Measurements from ENCODE around the gene FRMD4A. TPM values are rescaled to one million over a fixed set of nuclear protein-coding genes. Genes with fewer than 3 reads are reported as not detected.
A peak's percentile ranks its signal among the peaks of the same experiment; 100 is the strongest.

FRMD4A gene
- total RNA-seq, 1 donor from 2014 or later, result 9.6 TPM

- ATAC-seq, result no peak
Measured at GRCh38 chr10:14186245-14186644, 144.5 kb downstream of the FRMD4A start.

DNA sequence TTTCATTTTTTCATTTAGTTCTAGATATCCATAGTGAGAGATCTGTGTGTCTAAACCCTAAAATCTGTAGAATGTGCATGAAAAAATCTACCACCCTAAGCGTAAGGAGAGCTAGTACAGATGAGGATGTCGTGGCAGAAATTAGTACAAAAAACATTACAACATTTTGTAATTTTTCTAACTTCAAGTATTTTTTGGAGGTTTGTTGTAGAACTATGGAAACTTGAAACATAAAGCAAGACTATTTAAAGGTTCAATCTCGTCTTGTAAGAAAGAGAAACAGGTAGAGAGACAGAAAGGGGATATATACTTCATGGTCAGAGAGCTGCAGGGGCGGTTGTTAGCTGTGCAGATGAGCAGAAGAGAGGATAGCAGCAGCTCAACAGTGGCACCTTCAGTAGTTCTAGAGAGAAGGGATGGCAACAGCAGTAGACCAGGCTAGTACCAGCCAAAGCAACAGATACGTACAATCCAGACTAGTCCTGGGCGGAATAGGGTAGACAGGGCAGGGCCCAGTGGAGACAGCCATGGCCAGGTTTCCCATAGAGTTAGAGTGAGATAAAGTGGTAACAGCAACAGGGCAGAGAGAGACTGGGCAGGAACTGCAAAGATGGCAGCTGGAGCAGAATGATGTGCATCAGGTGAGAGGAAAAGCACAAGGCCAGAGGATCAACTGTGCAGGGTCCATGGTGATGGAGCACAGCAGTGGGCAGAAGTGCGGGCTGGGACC, 145.2 kb downstream of the FRMD4A start:
- ATAC-seq, result peak; percentile 90

DNA sequence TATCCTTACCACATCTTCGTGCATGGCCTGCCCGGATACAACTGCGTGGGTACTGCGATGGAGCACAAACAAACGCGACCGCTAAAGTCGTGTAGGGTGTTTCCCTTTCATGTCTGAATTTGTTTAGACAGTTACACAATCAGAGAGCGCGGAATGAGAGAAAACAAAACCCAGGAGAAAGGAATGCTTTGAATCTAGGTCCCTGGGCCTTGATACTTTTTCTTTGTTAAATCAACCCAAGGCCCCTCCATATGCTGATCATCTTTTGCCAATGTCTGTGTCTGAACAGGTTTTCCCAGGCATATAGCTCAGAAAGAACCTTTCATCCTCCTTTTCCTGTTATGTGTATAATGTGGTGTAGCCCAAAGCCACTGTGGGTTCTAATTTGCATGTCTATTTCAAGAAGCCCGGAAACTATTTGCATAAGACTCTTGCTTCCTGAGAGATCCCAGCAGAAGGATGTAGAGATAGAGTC, 145.8 kb downstream of the FRMD4A start:
- ATAC-seq, result peak; percentile 72

GRCh38 chr10:14182781-14183180, 147.9 kb downstream of the FRMD4A start:
- no peak for ATAC-seq

- ATAC-seq, result no peak
Measured at GRCh38 chr10:14181567-14181936, 149.2 kb downstream of the FRMD4A start.

DNA sequence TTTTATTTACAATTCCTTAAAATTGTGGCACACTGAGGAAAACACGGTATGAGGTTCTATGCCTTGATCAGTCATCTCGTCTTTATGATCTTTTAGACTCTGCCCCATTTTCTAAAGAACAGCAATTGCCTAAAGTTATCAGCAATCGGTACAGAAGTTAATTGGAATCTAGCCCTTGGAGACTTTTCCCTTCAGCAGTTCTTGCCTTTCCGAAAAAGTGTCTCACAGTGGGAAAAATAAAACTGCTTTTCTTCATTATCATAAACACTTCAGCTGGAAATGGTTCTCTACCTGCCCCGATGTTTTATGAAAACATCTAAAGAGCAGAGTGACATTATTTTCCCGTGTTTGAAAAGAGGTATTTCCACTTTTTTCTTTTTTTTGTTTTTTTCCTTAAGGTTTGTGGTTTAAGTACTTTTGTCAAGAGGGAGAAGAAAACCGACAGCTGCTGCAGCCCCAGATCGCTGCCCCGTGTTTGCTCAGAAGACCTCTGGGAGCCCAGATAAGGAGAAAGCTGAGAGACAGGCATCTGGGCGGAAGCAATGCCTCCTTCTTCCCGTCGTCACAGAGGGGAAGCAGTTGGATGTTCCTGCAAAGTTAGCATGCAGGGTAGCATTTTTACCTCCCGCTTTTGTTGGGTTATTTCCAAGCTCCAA, 149.7 kb downstream of the FRMD4A start:
- ATAC-seq, result no peak

DNA sequence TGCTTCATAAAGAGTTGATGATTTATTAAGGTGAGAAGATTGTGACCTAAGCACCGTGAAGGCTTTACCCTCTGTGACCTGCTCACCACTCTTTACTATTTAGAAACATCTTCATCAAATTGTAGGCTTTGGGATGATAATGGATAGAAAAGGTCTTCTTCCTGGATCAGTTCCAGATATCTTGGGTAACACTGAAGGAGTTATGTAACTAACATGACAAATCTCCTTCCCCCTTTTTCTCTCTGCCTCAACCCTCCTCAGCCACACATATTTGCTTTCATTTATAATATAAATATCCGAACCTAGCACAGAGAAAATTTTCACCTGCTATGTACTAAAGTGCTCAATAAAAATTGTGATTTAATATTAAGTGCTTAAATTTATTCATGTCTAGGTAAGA, 151.5 kb downstream of the FRMD4A start:
- ATAC-seq, result no peak

DNA sequence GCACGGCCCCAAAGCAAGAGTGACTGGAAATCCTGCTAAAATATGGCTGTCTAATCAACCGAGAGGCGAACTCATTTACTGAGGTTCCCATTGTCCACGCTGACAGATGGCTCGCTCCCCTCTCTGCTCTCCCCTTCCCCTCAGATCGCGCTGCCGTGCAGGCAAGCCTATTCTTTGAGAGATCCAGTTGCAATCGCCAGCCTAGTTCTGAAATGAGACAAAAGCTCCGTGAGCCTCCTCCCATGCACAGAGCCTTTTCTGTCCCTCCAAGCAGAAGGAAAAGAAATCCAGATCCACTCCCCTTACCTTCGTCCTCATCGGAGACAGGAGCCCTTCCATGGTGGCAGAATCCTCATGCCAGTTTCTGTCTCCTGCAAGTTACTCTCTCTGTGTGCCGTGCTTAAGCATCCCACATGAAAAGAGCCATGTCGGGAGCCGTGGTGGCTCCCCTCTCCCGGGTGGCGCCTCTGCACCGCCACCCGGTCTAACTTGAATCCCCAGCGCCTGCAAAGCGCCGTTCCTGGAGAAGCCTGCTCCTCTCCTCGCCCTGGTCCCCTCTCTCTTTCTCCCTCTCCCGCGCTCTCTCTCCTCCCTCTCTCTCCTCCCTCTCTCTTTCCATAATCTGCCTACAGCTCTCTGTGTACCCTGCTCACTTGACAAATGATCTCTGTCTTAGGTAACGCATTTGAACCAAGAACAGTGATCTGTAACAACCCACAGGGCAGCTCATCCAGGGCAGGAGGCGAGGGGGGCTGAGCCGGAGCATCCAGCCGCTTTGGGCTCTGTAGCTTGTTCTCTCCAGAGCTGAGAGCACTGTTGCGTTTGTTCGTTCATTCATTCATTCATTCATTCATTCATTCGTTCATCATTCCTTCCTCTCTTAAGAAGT, 156.8 kb downstream of the FRMD4A start:
- ATAC-seq, result no peak

GRCh38 chr10:14173391-14173705, 157.4 kb downstream of the FRMD4A start:
- ATAC-seq, result no peak

GRCh38 chr10:14172336-14172950, 158.3 kb downstream of the FRMD4A start:
- no peak for ATAC-seq

DNA sequence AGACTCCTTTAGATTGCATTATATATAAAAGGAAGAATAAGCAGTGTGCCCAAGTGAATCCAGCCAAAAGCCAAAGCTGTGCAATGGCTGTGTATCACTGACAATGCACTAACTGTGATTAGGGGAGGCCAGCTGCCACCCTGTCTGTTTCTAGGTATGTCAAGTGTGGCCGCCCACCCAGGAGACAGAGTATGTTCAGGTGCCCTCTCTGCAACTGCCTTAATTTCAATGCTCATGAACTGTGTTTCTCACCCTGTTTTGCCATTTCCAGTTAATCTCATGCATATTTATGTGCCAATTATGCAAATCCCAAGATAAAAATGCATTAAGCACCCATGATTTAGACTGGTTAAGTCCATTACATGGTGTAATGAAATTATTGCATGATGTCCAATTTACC, 159.4 kb downstream of the FRMD4A start:
- no peak for ATAC-seq

GRCh38 chr10:14163377-14164086, 167.2 kb downstream of the FRMD4A start:
- ATAC-seq, result no peak

- ATAC-seq, result peak; percentile 80
Measured at GRCh38 chr10:14162629-14163344, 167.9 kb downstream of the FRMD4A start.

GRCh38 chr10:14162061-14162460, 168.7 kb downstream of the FRMD4A start:
- no peak for ATAC-seq

GRCh38 chr10:14160299-14160698, 170.4 kb downstream of the FRMD4A start:
- no peak for ATAC-seq

DNA sequence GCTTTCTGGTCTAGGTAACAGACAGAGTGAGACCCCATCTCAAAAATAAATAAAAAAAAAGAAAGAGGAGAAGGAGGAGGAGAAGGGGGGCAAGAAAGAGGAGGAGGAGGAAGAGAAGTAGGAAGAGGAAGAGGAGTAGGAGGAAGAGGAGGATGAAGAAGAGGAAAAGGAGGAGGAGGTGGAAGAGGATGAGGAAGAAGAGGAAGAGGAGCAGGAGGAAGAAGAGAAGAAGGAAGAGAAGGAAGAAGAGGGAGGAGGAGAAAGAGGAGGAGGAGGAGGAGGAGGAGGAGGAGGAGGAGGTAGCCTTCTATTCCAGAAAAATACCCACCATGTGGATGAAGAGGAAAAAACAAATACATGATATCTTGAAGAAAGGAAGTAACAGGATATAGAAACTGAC, 172.1 kb downstream of the FRMD4A start:
- ATAC-seq, result no peak

GRCh38 chr10:14156104-14156503, 174.6 kb downstream of the FRMD4A start:
- peak; percentile 88 for ATAC-seq

DNA sequence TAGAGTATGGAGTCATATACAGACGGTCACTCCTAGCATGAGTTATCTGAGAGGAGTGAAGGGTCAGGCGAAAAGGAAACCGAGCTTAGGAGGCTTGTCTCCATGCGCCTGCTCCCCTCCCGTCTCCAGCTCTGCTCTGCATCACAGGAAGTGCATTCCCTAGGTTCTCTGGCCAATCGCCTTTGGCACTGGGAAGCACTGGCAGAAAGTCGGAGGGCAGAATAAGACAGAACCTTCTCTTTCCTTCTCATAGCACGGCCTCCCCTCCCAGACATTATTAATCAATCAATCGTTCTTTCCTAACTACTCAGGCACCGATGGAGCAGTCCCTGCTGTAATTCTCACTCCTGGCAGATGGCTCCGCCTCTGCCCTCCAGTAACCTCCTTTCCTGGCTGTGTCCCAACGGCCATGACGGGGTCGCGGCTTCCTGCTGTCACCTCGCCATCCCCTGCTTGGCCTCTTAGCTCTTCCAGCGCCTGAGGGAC, 177.1 kb downstream of the FRMD4A start:
- ATAC-seq, result no peak

- ATAC-seq, result no peak
Measured at GRCh38 chr10:14151571-14151970, 179.2 kb downstream of the FRMD4A start.

DNA sequence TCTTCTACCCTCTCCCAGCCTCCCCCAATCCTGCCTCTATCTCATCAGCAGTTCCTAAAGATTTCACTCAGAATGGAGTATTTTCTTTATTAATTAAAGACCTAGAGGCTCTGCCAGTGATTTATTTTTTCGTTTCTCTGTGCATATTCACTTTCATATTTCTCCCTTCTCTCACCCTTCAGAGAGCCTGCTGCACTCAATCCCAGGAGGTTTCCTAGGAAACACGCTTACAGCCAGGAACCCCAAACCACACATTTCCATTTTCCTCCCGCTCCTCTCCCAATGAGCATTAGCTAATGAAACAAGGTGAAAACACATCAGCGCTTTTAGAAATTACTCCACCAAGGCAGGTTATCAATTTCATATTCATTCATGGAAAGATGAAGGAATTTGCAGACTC, 180.2 kb downstream of the FRMD4A start:
- ATAC-seq, result no peak

- no peak for ATAC-seq
Measured at GRCh38 chr10:14146501-14146900, 184.2 kb downstream of the FRMD4A start.
